HG03039 (cell line): ENCODE results near the gene GNAI3.

Source experiments
- ATAC-seq: cut with Tn5 transposase; IDR thresholded peaks from one replicate; pipeline ENCODE4 v1.9.1; 2021; ENCODE audit warnings: mild to moderate bottlenecking, moderate library complexity; ENCODE audit not compliant: unreplicated experiment

The GNAI3 gene

DNA sequence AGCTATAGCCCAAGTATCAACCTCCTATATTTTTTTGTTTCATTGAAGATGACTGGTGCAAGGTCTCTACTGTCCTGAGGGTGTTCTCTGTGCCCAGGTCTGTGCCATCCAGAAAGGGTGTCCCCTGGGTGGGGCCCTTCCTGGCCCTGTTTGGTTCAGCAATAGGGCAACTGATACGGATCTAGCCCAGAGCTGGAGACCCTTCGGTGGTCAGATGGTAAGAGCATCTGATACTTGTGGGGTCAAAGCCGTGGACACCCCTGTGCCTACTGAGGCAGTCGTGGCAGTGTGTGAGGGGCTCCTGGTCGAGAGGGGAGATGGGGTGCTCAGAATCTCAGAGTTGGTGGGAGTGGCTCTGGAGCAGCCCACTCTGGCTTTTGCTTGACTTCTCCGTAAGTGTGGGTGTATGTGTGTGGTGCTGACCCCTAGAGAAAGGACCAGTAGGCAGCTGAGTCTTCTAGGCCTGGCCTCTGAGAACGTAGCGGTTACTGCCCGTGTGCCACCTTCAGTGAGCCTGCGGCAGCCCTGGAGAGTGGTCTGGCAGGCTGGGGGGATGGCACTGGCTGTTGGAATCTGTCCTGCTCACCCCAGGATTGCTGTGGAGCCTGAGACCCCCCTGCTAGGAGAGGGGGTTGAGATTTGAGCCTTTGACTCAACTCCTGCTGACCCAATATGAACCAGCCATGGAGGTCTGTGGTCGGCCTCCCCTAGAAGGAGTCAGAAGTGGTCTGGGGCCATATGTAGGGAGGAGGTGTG lies 73.9 kb downstream of the GNAI3 start:
- no peak for ATAC-seq

DNA sequence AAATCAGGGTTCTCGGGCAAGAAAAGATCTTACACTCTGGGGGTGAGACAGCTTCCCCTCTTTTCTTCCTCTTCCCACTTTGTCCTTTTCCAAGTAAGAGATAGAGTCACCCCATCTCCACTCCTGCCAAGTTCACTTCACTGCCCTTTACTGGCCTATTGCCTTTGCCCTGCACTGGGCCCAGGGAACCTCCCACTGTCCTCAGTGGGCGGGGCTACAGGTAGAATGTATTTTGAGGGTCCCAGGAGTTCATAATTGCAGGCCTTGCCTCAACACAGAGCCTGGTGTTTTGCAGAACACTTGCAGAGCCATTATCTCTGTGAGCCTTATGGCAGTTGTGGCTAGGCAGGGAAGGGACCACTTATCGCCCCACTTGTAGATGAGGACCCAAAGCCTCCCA lies 74.5 kb downstream of the GNAI3 start:
- ATAC-seq = no peak

DNA sequence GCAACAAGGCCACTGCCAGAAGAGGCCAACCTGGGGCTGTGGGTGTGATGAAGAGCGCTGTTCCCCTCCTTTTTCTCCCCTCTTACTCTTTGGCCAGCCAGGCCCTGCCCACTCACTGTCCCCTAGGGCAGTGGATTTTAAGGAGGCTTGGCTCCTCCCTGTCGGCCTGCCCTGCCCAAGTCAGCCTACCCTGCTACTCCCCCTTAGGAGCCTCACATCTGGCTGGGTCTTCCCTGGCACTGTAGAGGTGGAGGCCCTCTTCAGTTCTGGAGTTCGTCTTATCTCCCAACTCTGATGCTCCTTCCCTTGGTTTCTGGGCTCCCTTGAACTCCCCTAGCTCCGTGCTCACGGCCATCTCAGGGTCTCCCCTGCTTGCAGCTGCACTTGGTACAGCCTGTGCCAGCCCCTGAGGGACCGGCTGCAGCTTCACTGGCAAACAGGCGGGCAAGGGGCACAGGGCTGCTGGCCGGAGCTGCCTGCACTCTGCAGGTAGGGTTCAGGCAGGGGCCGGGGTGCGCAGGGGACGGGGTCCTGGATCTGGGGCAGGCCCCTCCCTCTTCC lies 75.3 kb downstream of the GNAI3 start:
- ATAC-seq = no peak

DNA sequence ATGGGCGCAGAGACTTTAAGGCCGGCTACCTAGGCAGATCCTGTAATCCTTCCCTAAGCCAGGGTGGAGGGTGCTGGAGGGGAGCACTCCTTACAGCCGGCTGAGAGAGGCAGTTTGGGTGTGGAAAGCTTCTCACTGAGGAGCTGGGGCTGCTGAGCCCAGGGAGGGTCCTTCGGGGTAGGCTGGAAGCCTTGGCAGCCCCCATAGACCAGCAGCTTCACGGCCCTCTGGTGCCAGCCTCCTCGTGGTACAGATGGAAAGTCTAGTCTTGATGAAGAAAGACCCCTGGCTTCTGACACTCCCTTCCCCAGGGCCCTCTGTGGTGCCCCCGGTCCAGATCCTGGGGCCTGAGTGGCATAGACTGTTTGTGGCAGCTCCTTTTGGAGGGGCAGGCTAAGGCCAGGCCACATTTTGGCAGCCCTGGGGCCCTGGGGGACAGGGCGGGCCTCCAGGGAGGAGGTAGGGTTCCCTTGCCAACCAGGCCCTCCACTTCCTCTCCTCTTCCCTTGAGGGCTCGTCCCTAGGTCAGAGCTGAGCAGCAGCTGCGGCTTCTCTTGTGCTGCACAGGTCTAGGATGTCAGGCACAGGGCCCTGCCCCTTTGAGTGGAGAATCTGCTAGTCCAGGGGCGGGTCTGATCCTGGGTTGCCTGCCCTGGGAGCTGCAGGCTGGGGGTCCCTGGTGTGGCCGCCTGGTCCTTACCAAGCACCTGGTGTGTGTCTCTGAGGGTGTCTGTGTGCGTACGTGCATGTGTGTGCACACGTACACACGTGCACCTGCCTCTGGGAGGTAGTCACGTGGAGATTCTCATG lies 76.0 kb downstream of the GNAI3 start:
- ATAC-seq = no peak

DNA sequence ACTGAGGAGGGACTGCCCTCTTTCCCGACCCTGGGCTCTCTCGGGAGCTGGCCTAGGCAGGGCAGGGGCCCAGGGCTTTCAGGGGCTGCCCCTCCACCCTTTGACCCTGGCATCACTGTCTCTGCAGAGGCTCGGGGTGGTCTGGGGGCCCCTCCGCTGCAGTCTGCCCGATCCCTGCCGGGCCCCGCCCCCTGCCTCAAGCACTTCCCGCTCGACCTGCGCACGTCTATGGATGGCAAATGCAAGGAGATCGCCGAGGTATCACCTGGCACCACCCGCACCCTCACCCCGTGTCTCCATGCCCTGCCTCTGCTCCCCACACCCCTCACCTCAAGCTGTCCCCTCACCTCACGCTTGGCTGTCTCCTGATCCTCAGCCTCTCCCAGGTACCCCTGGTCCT lies 76.8 kb downstream of the GNAI3 start:
- no peak for ATAC-seq

DNA sequence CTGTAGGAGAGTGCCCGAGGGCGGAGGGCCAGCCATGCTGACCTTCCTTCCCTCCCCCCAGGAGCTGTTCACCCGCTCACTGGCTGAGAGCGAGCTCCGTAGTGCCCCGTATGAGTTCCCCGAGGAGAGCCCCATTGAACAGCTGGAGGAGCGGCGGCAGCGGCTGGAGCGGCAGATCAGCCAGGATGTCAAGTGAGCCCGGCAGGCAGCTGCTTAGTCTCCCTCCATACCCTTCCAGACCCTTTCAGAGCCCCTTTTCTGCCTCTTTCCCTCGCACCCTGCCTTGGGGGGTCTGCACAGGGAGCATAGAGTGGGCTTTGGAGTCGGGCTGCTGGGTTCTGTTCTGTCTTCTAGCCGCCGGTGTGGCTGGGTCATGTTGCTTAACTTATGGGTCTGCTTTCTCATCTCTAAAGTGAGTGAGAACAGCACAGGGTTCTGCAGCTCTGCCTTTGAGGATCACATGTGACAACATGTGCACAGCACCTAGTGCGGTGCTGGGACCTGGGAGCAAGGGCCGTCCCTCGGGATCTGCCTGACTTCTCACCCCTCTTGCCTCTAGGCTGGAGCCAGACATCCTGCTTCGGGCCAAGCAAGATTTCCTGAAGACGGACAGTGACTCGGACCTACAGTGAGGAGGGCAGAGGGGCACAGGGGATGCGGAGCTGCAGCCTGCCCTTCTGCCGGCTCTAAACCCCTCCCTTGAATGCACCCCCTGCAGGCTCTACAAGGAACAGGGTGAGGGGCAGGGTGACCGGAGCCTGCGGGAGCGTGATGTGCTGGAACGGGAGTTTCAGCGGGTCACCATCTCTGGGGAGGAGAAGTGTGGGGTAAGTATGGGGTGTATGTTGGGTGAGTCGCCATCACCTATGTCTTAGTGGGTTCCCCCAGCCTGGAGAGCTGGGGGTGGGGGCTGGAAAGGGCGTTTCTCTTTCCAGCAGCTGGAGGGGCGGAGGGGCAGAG lies 77.5 kb downstream of the GNAI3 start:
- ATAC-seq = no peak

DNA sequence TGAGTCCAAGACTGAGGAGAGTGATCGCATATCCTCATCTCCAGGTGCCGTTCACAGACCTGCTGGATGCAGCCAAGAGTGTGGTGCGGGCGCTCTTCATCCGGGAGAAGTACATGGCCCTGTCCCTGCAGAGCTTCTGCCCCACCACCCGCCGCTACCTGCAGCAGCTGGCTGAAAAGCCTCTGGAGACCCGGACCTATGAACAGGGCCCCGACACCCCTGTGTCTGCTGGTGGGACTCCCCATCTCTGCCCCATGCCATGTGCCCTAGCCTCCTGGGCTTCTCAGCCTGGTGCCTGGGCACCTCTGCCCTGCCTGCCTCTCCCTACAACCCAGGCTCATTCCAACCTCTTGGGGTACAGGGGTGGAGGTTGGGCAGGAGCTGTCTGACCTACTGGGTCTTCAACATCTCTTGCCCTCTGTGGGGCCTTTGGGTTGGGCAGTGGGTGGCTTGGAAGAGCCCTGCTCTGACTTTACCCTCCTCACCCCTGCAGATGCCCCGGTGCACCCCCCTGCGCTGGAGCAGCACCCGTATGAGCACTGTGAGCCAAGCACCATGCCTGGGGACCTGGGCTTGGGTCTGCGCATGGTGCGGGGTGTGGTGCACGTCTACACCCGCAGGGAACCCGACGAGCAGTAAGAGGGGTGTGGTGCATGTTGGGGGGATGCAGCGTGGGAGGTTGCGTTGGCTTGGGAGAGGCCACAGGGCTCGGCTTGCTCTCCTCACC lies 78.4 kb downstream of the GNAI3 start:
- ATAC-seq = no peak

DNA sequence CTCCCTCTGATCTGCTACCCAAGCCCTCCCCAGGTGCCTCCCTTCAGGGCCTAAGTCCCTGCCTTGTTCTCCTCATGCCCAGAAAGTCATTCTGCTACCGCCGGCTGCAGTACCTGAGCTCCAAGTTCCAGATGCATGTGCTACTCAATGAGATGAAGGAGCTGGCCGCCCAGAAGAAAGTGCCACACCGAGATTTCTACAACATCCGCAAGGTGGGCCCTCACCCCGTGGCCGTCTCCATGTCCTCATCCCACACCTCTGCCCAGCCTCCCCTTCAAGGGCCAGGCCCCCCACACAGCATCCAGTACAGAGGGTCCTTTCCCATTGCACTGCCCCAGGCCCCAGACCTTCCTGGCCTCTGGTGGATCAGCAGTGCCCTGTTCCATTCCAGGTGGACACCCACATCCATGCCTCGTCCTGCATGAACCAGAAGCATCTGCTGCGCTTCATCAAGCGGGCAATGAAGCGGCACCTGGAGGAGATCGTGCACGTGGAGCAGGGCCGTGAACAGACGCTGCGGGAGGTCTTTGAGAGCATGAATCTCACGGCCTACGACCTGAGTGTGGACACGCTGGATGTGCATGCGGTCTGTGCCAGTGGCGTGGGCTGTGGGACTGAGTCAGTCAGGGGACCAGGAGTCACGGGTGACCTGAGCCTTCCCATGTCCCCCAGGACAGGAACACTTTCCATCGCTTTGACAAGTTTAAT lies 79.4 kb downstream of the GNAI3 start:
- ATAC-seq = no peak

DNA sequence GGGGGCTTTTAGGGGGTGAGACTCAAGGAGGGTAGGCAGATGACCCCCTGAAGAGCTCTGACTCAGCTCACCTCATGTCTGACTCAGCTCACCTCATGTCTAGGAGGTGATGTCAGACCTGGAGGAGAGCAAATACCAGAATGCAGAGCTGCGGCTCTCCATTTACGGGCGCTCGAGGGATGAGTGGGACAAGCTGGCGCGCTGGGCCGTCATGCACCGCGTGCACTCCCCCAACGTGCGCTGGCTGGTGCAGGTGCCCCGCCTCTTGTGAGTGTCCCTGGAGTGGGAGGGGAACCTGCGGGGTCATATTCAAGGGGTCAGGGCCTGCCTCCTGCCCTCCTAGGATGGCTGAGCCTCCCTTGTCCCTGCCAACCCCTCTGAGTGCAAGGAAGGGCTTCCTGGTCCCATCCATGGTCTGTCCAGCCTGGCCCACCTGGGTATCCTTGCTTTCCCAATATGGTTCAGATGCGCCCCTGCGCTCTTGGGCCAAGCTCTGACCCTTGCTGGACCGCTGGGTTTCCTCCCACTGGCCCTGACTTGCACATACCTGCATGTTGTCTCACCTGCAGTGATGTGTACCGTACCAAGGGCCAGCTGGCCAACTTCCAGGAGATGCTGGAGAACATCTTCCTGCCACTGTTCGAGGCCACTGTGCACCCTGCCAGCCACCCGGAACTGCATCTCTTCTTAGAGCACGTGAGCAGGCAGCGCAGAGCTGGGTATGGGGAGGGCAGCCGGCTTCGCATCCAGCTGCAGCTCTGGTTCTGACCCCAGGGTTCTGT lies 80.3 kb downstream of the GNAI3 start:
- no peak for ATAC-seq

DNA sequence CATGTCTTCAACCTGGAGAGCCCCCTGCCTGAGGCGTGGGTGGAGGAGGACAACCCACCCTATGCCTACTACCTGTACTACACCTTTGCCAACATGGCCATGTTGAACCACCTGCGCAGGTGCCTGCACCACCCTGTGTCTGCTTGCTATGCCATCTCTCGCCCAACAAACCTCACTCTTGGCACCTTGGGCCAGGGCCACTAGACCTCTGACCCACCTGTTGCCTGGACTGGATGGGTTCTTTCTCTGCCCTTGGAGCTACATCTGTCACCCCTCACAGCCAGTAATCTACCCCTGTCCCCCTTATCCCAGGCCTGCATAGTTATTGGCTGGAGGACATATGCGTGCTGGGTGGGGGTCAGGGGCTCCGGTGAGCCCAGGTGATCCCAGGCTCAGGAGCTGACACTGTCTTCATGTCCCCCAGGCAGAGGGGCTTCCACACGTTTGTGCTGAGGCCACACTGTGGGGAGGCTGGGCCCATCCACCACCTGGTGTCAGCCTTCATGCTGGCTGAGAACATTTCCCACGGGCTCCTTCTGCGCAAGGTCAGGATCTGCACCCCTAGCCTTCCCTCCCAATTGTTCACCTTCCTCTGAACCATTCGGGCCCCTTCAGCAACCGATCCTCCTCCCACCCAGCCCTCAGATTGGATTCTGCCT lies 81.1 kb downstream of the GNAI3 start:
- ATAC-seq = no peak

DNA sequence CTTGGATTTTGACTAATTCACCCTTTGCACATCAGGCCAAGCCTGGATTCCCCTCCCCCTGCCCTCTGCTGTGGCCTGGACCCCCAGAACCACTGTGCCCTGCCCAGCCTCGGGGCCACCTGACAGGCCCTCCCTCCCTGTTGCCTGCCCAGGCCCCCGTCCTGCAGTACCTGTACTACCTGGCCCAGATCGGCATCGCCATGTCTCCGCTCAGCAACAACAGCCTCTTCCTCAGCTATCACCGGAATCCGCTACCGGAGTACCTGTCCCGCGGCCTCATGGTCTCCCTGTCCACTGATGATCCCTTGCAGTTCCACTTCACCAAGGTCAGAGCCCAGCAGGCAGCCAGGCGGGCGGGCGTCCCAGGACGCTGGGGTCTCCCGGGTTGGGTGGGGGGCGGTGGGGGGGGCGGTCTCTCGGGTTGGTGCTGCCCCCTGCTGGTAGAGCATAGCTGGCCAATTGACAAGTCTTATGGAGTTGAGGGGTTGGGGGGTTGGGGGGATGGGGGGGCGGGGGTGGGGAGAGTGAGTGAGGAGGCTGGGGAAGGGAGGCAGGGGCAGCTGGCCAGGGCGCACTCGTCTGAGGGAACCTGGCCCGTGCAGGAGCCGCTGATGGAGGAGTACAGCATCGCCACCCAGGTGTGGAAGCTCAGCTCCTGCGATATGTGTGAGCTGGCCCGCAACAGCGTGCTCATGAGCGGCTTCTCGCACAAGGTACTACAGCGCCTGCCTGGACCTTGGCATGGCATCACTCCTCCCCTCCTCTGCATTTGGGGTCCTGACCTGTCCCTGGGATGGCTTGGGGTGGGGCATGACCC lies 81.9 kb downstream of the GNAI3 start:
- ATAC-seq = no peak

DNA sequence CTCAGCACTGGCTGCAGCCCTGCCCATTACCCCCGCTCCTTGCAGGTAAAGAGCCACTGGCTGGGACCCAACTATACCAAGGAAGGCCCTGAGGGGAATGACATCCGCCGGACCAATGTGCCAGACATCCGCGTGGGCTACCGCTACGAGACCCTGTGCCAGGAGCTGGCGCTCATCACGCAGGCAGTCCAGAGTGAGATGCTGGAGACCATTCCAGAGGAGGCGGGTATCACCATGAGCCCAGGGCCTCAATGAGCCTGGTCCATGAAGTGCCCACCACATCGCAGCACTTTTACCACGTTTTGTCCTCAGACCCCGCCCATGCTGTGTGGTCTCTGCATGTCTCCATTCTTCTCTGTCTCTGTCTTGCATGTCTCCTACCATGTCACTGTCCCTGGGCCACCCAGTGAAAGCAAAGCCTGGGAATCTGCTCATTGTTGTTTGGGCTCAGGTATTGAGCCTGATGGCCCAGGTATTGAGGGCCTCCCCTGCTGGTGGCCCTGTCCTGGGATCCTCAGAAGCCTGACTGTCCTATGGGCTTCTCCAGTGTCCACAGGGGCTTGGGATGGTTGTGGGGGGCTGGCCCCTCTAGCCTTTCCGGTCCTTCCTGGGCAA lies 82.6 kb downstream of the GNAI3 start:
- ATAC-seq = no peak

DNA sequence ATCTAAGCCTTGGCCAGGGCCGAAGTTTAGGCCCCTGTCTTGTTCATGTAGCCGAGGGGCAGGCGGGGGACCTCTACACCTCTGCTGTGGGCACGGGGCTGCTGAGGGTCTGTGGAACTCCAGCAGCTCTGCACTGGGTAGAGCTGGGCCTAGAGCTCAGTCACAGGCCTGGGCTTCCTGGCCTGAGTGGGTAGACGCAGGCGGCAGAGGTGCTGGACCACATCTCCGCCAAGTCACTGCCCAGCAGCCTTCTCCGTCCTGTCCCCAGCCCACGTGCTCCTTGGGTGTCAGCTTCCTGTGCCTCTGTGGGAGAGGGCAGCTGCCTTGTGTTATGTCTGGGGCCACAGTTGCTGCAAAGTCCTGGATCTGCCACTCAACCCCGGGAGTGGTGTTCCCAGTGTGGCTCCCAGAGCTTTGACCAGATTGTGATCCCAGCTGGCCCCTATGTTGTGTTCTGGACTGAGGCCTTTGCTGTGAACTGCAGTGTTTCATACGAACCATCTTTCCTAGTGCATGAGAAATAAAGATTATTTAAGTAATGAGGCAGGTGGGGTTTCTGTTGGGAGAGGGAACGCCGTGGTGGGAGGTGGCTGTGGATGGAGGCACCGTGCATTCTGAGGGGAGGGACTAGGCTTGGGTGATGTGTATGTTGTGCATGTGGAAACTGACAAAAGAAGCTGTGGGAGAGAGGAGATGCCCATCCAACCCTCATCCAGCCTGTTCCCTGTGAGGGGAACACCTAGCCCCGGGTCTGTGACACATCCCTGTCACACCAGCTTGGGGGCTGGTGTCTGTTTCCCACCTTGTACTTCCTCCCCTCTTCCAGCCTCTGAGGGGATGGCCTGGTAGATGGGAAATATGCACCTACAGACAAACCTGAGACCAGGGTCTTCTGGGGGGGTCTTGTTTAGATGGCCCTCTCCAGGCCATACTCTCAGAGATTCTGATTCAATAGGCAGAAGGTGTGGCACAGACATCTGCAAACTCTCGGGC lies 83.4 kb downstream of the GNAI3 start:
- ATAC-seq = no peak

DNA sequence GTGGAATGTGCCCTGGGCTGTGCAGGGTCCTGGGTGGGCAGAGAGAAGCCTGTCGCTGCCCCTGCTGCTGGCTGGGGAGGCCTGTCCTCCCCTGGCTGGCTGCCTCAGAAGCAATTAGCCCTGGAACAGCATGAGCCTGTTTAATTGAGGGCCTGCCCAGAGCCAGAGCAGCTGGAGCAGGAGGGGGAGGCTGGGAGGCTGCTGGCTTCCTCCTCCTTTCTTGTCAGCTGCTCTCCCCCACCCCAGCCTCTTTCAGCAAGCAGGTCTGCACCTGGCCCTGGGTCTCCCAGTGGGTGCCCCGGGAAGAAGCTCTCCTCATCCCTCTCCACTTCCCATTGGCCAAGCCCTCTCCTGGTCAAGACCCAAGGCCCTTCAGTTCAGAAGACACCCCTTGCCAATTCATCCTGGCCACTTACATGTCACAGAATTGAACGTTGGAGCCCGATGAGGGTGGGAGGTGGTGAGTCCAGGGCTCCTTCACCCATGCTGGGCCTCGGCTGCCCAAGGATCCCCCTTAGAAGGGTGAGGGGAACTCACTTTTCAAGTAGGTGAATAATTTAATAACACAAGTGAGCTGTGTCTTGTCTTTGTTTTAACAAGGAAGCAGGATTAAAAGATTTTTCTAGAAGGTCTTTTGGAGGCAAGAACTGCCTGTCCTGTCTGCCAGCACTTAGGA lies 84.4 kb downstream of the GNAI3 start:
- ATAC-seq = no peak

DNA sequence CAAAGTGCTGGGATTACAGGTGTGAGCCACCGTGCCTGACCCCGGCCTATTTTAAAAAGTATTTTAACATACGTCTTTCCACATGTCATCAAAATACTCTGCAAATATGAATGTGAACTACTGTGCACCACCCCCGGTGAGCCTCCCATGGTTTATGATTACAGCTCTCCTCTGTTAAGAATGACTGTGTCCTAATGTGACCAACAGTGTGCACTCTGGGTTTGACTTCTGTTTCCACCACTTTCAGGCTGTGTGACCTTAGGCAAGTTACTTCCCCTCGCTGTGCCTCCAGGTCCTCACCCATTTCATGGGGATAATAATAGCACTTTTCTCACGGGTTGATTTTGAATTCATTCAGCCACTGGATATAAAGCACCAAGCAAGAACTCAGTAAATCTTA lies 85.9 kb downstream of the GNAI3 start:
- no peak for ATAC-seq
